Immature natural killer cell (primary cell): Measurements from ENCODE around the gene MYH1. TPM values are rescaled to one million over a fixed set of nuclear protein-coding genes. Genes with fewer than 3 reads are reported as not detected.
"Not testable (repeated sequence)": the region's sequence is repeated elsewhere in the genome, so short reads cannot be mapped to it uniquely, and the experiment has no call there.

Experiments used
- DNase-seq, 3 donors: peaks; one replicate each; pipeline ENCODE4 v3.0.0; 2022; ENCODE audit warnings: mixed read lengths in 1 of 3
- H3K27ac Mint-ChIP-seq, 6 donors: one replicate each; pipeline ENCODE4 v1.8.0; 2020; ENCODE audit warnings: mixed read lengths in 6 of 6, mild to moderate bottlenecking in 5 of 6, inconsistent platforms in 4 of 6, moderate library complexity in 3 of 6
- H3K27me3 Mint-ChIP-seq, 3 donors: one replicate each; pipeline ENCODE4 v1.8.0; 2020 to 2021; ENCODE audit warnings: low read depth in 3 of 3, mild to moderate bottlenecking in 3 of 3, mixed read lengths in 3 of 3, moderate library complexity in 3 of 3, inconsistent platforms in 1 of 3
- H3K36me3 Mint-ChIP-seq, 3 donors: one replicate each; pipeline ENCODE4 v1.8.0; 2020; ENCODE audit warnings: mixed read lengths in 3 of 3, inconsistent platforms in 2 of 3, mild to moderate bottlenecking in 2 of 3
- H3K4me1 Mint-ChIP-seq, 2 donors: one replicate each; pipeline ENCODE4 v1.8.0; 2020; ENCODE audit warnings: inconsistent platforms in 2 of 2, mild to moderate bottlenecking in 2 of 2, mixed read lengths in 2 of 2, moderate library complexity in 1 of 2
- H3K4me3 Mint-ChIP-seq, 5 donors: one replicate each; pipeline ENCODE4 v1.8.0; 2020; ENCODE audit warnings: mild to moderate bottlenecking in 5 of 5, mixed read lengths in 5 of 5, inconsistent platforms in 3 of 5, moderate library complexity in 3 of 5
- H3K9me3 Mint-ChIP-seq, 6 donors: one replicate each; pipeline ENCODE4 v1.8.0; 2020; ENCODE audit warnings: mild to moderate bottlenecking in 6 of 6, mixed read lengths in 6 of 6, inconsistent platforms in 4 of 6, moderate library complexity in 3 of 6
- polyA plus RNA-seq, 3 donors: library from polyadenylated mRNA; unstranded; fragments of 300-500 nt; fragmentation: Illumina TruSeq; gene quantifications; one replicate each; pipeline ENCODE4 v1.2.3, GENCODE V29; 2021

The MYH1 gene
- not detected for polyA plus RNA-seq

DNA sequence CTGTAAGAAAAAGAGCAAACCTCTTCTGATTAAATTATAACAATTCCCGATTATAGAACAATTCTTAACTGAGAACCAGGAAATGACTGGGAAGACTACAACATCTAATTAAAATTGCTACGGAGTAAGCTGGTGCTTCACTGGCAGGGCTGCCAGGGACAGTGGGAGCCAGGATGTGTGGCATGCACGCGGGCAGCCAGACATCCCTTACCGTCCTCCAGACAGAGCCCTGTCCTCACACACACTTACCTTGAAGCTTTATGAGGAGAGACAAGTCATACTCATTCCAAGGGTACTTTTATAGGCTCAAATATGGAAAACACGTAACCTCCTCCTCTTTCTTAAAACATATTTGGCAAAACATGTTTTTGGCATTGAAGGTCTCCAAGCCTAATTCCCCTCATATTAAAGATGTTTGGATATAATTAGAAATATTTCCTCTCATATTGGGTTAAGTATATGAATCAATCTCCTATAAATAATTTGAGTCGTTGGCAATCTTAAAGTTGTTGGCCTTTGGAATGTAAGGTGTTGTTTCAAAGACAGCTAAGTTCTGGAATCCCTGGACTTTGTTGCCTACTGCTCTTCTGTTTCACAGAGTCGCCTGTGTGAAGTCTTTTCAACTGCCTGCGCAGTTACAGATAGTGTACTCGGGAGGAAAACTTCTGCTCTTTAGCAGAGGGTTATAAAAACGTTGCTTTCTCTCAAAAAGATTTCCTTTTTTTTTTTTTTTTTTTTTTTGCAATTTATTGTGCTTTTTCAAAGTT lies at the start of gene MYH1:
Gene MYH1 (minus strand): TSS at position 272 of the 767 bp plus-strand sequence. CDS start 1,900 bp downstream, outside the sequence.
- H3K27me3 Mint-ChIP-seq: peaks cover 0 to 10% (median 5%) of the 10 kb centered on the region in 3 donors
- no peaks in the 10 kb centered on the region for H3K9me3 Mint-ChIP-seq
- no peaks in the 10 kb centered on the region for H3K36me3 Mint-ChIP-seq
- H3K4me3 Mint-ChIP-seq: no peak within 1 kb of the TSS
- no peak for DNase-seq
- H3K4me1 Mint-ChIP-seq: no peaks in the 10 kb centered on the region
- no peak within 1 kb of the TSS for H3K27ac Mint-ChIP-seq

DNA sequence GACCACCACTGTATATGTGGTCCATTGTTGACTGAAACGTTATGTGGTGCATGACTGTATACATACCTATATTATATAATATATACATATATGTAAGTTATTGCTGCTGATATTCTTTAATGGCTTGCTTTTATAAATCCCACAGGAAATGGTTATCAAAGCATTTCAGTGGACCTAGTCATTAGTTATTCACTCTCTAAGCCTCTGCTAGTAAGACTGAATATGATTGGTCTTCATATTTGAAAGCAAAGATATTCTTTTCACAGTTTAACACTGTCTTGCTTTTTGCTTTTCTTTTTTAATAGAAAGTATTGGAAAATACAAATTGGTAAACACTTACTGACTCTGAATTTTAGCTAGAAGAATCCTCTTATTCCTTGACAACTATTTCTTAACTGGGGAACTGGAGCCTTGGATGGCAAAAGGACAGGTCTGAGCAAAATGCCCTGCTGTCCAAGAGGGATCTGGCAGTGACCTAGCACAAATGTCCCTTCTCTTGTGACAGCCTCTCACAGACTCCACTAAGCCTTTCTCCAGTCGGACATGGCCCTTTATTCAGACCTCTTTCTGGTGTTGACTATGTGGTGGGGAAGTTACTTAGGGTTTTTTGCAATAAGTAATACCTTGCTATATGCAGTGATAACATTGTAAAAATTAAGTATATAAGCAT lies 45.8 kb upstream of the MYH1 start:
- H3K9me3 Mint-ChIP-seq: no peaks in the 10 kb centered on the region
- peaks cover 4 to 27% (median 5%) of the 10 kb centered on the region in 3 donors for H3K27me3 Mint-ChIP-seq
- DNase-seq: no peak
- no peak overlapping the region for H3K27ac Mint-ChIP-seq
- no peaks in the 10 kb centered on the region for H3K4me1 Mint-ChIP-seq
- no peaks in the 10 kb centered on the region for H3K36me3 Mint-ChIP-seq
- no peak overlapping the region for H3K4me3 Mint-ChIP-seq

DNA sequence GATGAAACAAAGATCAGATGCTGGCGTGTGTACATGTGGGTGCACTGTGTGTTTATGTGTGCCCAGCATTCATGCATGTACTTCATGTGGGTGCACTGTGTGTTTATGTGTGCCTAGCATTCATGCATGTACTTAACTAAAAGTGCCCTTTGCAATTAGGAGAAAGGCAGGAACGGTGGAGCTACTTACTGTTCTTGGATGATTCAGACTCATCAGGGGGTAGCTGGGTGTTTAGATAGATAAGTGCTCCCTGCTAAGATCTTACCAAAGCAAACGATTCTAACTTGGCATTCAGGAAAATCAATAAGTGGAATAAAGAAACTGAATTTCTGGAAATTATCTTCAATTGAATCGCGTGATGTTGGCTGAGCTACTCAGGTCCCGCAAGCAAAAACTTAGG lies 39.7 kb upstream of the MYH1 start:
- Mint-ChIP-seq H3K36me3 (no peaks in the 10 kb centered on the region), H3K27ac (no peak overlapping the region), H3K4me1 (no peaks in the 10 kb centered on the region), H3K9me3 (no peaks in the 10 kb centered on the region), H3K4me3 (no peak overlapping the region), H3K27me3 (peaks cover 4 to 10% (median 5%) of the 10 kb centered on the region in 3 donors)
- DNase-seq: no peak

DNA sequence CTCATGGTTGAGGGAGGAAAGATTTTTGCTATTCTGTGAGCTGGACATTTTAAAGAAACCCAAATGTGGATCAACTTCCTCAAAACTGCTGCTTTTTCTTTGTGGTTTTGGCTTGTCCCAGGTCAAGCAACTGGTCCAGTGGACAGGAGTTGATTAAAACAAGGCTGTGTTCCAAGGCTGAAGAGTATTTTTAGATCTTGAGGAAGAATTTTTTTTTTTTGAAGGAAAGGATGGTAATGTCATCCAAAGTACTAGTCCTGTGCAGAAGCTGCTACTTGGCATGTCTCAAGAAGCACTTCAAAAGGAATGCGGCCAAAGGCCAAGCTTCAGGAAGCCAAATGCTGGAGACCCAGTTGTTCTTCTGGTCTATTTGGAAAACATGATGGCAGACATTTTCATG lies 39.1 kb upstream of the MYH1 start:
- H3K9me3 Mint-ChIP-seq: no peaks in the 10 kb centered on the region
- peak overlapping the region in 1 of 6 donors; percentile 2 for H3K27ac Mint-ChIP-seq
- H3K36me3 Mint-ChIP-seq: no peaks in the 10 kb centered on the region
- H3K27me3 Mint-ChIP-seq: peaks cover 4 to 14% (median 5%) of the 10 kb centered on the region in 3 donors
- H3K4me1 Mint-ChIP-seq: no peaks in the 10 kb centered on the region
- no peak overlapping the region for H3K4me3 Mint-ChIP-seq
- no peak for DNase-seq

DNA sequence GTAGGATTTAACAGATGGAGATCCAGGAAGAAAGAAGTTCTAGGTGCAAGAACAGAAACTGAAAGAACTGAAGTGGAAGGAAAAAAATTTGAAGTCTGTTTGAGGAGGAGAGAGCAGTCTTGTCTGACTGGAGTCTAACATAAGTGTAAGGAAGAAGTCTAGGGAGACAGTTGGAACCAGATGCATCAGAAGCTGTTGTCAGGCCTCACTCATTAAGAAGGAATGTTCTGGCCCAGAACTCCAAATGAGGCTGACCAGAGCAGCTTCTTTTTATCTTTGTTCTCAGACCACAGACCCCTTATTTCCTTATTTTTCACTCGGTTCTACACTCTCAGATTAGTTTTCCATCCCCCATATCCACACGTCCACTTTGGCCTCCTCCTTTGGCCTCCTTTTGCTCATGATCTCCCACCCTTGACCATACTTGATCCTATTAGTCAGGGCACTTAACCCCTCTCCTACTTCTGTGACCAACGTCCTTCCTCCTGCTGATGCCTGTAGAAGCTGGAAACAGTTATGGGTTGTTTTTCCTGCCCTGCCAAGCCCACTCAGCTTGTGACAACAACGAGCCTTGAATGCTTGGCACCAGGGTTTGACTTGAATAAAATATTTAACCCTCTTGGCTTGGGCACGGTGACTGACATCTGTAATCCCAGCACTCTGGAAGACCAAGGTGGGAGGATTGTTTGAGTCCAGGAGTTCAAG lies 38.1 kb upstream of the MYH1 start:
- Mint-ChIP-seq H3K27ac (no peak overlapping the region), H3K9me3 (no peaks in the 10 kb centered on the region), H3K4me1 (no peaks in the 10 kb centered on the region), H3K36me3 (no peaks in the 10 kb centered on the region), H3K27me3 (peaks cover 4 to 14% (median 5%) of the 10 kb centered on the region in 3 donors), H3K4me3 (no peak overlapping the region)
- DNase-seq: no peak

DNA sequence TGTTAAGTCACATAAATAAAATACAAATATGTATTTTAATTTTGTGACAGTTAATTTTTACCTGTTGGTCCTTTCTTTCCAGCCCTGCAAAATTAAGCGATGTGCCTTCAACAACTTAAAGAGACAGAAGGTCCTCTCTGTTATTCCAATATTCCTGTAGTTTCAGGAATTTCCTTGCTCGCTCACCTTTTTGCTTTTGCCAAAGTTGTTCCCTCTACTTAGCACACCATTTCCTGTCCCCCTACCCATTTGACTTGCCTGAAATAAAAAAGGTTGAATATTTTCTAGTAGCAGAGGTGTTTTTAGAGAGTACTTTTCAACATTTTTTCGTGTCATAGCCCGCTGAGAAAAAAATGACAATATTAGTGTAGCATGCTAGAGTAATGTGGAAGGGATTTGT lies 31.7 kb upstream of the MYH1 start:
- Mint-ChIP-seq H3K4me1 (no peaks in the 10 kb centered on the region), H3K27ac (no peak overlapping the region), H3K4me3 (no peak overlapping the region), H3K36me3 (no peaks in the 10 kb centered on the region), H3K9me3 (no peaks in the 10 kb centered on the region), H3K27me3 (peaks cover 0 to 10% (median 10%) of the 10 kb centered on the region in 3 donors)
- DNase-seq: no peak

DNA sequence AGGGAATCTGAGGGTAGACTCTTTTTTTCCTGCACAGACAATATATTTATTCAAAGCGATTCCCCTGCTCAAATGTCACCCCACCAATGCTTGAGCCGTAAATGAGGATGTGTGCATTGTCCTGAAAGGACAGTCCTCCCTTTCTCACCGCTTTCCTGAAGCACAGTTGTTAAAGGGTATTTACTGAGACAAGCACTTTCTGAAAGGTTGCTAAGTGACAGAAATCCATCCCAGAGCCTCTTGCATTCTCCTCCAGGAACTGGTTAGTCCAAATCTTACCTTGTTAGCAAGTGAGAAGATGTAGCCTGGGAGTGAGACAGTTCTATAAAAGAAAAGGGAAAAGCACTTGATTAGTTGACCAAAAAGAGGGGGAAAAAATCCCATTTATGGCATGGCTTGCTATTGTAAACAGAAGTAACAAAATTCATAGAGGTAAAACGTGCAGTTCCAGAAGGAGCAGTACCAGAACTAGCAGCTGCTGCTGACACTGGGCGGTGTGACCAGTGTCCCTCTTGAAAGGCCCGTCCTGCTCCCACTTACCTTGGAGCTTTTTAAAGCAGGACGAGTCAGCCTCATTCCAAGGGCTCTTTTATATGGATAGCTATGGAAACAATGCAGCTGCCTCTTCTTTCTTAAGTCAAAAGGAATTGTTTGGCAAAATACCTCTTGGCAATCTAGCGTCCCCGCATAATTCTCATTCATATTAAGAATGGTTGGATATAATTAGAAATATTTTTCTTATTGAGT lies 30.9 kb upstream of the MYH1 start, which contains the start of gene MYH2:
Gene MYH2 (minus strand): TSS at position 563 of the 747 bp plus-strand sequence. CDS start 1,738 bp downstream, outside the sequence.
- Mint-ChIP-seq H3K27ac (no peak within 1 kb of the TSS), H3K36me3 (no peaks in the 10 kb centered on the region), H3K4me1 (no peaks in the 10 kb centered on the region), H3K9me3 (no peaks in the 10 kb centered on the region), H3K27me3 (peaks cover 0 to 13% (median 10%) of the 10 kb centered on the region in 3 donors), H3K4me3 (no peak within 1 kb of the TSS)
- DNase-seq: no peak

DNA sequence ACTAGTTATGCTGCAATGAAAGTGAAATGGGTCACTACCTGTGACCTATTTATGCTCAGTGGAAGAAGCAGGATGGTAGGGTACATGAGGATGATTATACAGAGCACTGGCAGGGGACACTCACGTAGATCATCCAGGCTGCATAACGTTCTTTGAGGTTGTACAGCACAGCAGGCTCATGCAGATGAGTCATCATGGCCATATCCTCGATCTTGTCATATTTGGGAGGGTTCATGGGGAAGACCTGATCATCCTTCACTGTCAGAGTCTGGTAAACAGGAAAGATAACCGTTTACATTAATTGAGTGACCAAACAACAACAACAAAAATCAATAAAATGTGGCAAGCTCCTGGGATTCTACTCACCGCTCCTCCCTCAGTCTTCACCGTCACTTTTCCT lies 29.0 kb upstream of the MYH1 start:
- peaks cover 0 to 10% (median 8%) of the 10 kb centered on the region in 3 donors for H3K27me3 Mint-ChIP-seq
- DNase-seq: no peak
- no peaks in the 10 kb centered on the region for H3K36me3 Mint-ChIP-seq
- H3K27ac Mint-ChIP-seq: no peak overlapping the region
- no peak overlapping the region for H3K4me3 Mint-ChIP-seq
- no peaks in the 10 kb centered on the region for H3K4me1 Mint-ChIP-seq
- H3K9me3 Mint-ChIP-seq: peaks cover 0 to 4% (median 0%) of the 10 kb centered on the region in 6 donors

DNA sequence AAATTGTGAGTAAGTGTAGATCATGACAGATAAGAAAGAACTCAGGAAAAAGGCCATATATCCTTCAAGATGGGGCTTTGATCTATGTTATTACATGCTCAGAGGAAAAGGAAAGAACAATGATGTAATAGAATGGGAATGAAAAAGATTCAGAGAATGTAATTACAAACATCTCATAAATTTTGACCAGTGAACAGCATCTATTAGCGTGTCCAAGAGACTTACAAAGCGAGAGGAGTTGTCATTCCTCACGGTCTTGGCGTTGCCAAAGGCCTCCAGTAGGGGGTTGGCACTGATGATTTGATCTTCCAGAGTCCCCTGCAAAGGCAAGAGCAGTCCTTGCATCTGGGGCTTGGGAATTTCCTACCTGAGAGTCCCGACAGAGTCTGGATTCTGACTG lies 25.1 kb upstream of the MYH1 start:
- H3K4me1 Mint-ChIP-seq, DNase-seq, H3K27me3 Mint-ChIP-seq, H3K4me3 Mint-ChIP-seq, H3K27ac Mint-ChIP-seq, H3K36me3 Mint-ChIP-seq: not testable (repeated sequence)
- peaks cover 3 to 25% (median 7%) of the 10 kb centered on the region in 6 donors for H3K9me3 Mint-ChIP-seq

DNA sequence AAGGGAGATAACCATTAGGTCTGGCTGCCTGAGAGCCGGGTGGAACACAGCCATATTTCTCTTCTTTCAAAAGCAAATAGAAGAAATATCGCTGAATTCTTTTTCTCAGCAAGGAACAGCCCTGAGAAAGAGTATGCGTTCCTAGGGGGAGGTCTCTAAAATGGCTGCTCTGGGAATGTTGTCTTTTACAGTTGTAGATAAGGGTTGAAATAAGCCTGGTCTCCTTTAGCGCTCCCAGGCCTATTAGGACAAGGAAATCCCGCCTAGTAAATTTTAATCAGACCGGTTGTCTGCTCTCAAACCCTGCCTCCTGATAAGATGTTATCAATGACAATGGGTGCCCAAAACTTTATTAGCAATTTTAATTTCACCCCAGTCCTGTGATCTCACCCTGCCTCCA lies 22.8 kb upstream of the MYH1 start:
- H3K27me3 Mint-ChIP-seq, H3K4me3 Mint-ChIP-seq, H3K36me3 Mint-ChIP-seq, H3K4me1 Mint-ChIP-seq, H3K27ac Mint-ChIP-seq, DNase-seq: not testable (repeated sequence)
- peaks cover 3 to 25% (median 8%) of the 10 kb centered on the region in 6 donors for H3K9me3 Mint-ChIP-seq

DNA sequence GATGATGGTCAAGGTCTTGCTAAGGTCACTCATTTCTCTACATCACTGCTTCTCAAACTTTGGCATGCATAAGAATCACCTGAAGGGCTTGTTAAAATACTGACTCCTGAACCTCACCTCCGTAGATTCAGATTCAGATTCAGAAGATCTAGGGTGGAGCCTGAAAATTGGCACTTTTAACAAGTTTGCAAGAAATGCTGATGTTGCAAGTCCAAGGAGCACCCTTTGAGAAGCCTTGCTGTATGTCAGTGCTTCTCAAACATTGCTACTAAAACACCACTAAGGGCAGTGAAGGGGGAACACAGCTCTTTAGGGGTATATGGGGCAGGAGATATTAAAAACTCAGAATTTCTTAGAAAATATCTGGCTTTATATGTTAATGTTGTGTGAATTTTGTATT lies 13.7 kb upstream of the MYH1 start:
- peaks cover 1 to 4% (median 2%) of the 10 kb centered on the region in 3 donors for H3K27me3 Mint-ChIP-seq
- peaks cover 0 to 3% (median 0%) of the 10 kb centered on the region in 6 donors for H3K9me3 Mint-ChIP-seq
- no peaks in the 10 kb centered on the region for H3K36me3 Mint-ChIP-seq
- no peak overlapping the region for H3K27ac Mint-ChIP-seq
- H3K4me1 Mint-ChIP-seq: no peaks in the 10 kb centered on the region
- no peak overlapping the region for H3K4me3 Mint-ChIP-seq
- no peak for DNase-seq

DNA sequence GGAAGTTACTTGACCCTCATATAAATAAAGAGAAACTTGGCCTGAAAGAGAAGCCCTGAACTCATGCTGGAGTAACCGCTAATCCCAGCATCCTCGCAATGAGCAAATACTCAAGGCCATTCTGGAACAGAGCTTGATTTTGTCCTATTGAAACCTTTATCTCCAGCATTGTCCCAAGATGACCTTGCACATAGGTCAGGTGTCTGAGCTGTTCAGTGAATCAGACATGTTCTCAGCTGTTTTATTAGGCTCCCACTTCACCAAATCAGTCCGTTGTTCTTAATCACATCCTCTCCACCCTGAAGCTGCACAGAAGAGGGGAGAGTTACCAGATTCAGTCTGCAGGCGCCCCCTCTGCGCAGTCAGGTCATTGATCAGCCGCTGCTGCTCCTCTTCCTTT lies 9.1 kb upstream of the MYH1 start:
- H3K36me3 Mint-ChIP-seq: no peaks in the 10 kb centered on the region
- no peak overlapping the region for H3K4me3 Mint-ChIP-seq
- peaks cover 3 to 5% (median 5%) of the 10 kb centered on the region in 3 donors for H3K27me3 Mint-ChIP-seq
- H3K27ac Mint-ChIP-seq: no peak overlapping the region
- peaks cover 0 to 3% (median 0%) of the 10 kb centered on the region in 6 donors for H3K9me3 Mint-ChIP-seq
- no peak for DNase-seq
- no peaks in the 10 kb centered on the region for H3K4me1 Mint-ChIP-seq

DNA sequence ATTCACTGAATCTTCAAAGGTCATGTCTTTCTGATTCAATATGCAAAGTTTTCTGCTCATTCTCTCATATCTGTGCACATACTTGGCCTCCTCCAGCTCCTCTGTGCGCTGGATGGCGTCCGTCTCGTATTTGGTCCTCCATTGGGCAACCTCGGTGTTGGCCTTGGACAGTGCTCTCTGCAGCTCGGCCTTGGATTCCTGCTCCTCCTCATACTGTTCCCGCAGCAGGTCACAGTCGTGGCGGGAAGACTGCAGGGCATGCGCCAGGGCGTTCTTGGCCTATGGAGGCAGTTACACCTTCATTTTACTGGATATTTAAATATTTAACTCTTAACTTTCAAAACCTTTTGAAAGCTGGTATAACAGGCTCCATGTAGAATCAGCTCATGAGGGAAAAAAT lies 8.2 kb upstream of the MYH1 start:
- Mint-ChIP-seq H3K4me1 (no peaks in the 10 kb centered on the region), H3K27me3 (peaks cover 3 to 5% (median 5%) of the 10 kb centered on the region in 3 donors), H3K27ac (no peak overlapping the region), H3K36me3 (no peaks in the 10 kb centered on the region), H3K4me3 (no peak overlapping the region), H3K9me3 (peaks cover 0 to 3% (median 0%) of the 10 kb centered on the region in 6 donors)
- DNase-seq: no peak
